ENCODE measurements around the gene GABBR2. TPM values are rescaled to one million over a fixed set of nuclear protein-coding genes. Genes with fewer than 3 reads are reported as not detected.

GABBR2 gene
- total RNA-seq, 3 donors from 2014 or later: not detected

GRCh38 chr9:98315551-98316060 is 393.1 kb downstream of the GABBR2 start:
- no peaks in the 10 kb centered on the region for H3K9me3 ChIP-seq
- no peaks in the 10 kb centered on the region for H3K4me1 ChIP-seq
- no peak overlapping the region for H3K27ac ChIP-seq
- intact Hi-C loops (cut with DNase I; ENCODE audit: low total_unique reads): no loop called here
- H3K4me3 ChIP-seq: no peak overlapping the region
- H3K27me3 ChIP-seq: no peaks in the 10 kb centered on the region
- DNase-seq (ENCODE audit: low spot score in 2 of 2): peak; percentile 31 to 79
- TF ChIP-seq CTCF (IDR thresholded peaks at IDR 0.05): peak; percentile 35 to 81 (median 78)
- TF ChIP-seq POLR2A (IDR thresholded peaks at IDR 0.05): no peak
- H3K36me3 ChIP-seq: no peaks in the 10 kb centered on the region

GRCh38 chr9:98315067-98315453 is 393.7 kb downstream of the GABBR2 start:
- H3K4me1 ChIP-seq: no peaks in the 10 kb centered on the region
- H3K9me3 ChIP-seq: no peaks in the 10 kb centered on the region
- no peaks in the 10 kb centered on the region for H3K27me3 ChIP-seq
- DNase-seq (ENCODE audit: low spot score in 2 of 2): no peak
- H3K27ac ChIP-seq: no peak overlapping the region
- no peak for TF ChIP-seq CTCF (IDR thresholded peaks at IDR 0.05)
- no peak for TF ChIP-seq POLR2A (IDR thresholded peaks at IDR 0.05)
- no peak for TF ChIP-seq POLR2AphosphoS5 (IDR thresholded peaks at IDR 0.05)
- H3K4me3 ChIP-seq: no peak overlapping the region
- intact Hi-C loops (cut with DNase I; ENCODE audit: low total_unique reads): no loop called here
- H3K36me3 ChIP-seq: no peaks in the 10 kb centered on the region

GRCh38 chr9:98314381-98315066 is 394.2 kb downstream of the GABBR2 start:
- TF ChIP-seq POLR2A (IDR thresholded peaks at IDR 0.05) (no peak), POLR2AphosphoS5 (IDR thresholded peaks at IDR 0.05) (no peak), CTCF (IDR thresholded peaks at IDR 0.05) (no peak)
- DNase-seq (ENCODE audit: low spot score in 2 of 2): no peak
- H3K36me3 ChIP-seq: no peaks in the 10 kb centered on the region
- no peaks in the 10 kb centered on the region for H3K27me3 ChIP-seq
- no peak overlapping the region for H3K27ac ChIP-seq
- no peaks in the 10 kb centered on the region for H3K9me3 ChIP-seq
- no peaks in the 10 kb centered on the region for H3K4me1 ChIP-seq
- H3K4me3 ChIP-seq: no peak overlapping the region
- intact Hi-C loops (cut with DNase I; ENCODE audit: low total_unique reads): no loop called here

- no peaks in the 10 kb centered on the region for H3K27me3 ChIP-seq
- H3K27ac ChIP-seq: no peak overlapping the region
- intact Hi-C loops (cut with DNase I; ENCODE audit: low total_unique reads): no loop called here
- no peaks in the 10 kb centered on the region for H3K4me1 ChIP-seq
- TF ChIP-seq POLR2AphosphoS5 (IDR thresholded peaks at IDR 0.05): no peak
- no peak for TF ChIP-seq POLR2A (IDR thresholded peaks at IDR 0.05)
- no peak for TF ChIP-seq CTCF (IDR thresholded peaks at IDR 0.05)
- H3K4me3 ChIP-seq: no peak overlapping the region
- no peaks in the 10 kb centered on the region for H3K36me3 ChIP-seq
- H3K9me3 ChIP-seq: no peaks in the 10 kb centered on the region
- no peak for DNase-seq (ENCODE audit: low spot score in 2 of 2)
These were observed 396.4 kb downstream of the GABBR2 start for GRCh38 chr9:98312365-98312764.

- Histone ChIP-seq H3K4me1 (no peaks in the 10 kb centered on the region), H3K9me3 (no peaks in the 10 kb centered on the region), H3K27me3 (no peaks in the 10 kb centered on the region), H3K36me3 (no peaks in the 10 kb centered on the region), H3K4me3 (no peak overlapping the region), H3K27ac (no peak overlapping the region)
- intact Hi-C loops (cut with DNase I; ENCODE audit: low total_unique reads): no loop called here
- no peak for DNase-seq (ENCODE audit: low spot score in 2 of 2)
- TF ChIP-seq CTCF (IDR thresholded peaks at IDR 0.05) (no peak), POLR2A (IDR thresholded peaks at IDR 0.05) (no peak), POLR2AphosphoS5 (IDR thresholded peaks at IDR 0.05) (no peak)
These were observed 397.2 kb downstream of the GABBR2 start for GRCh38 chr9:98311541-98311940.

Data from breast epithelium (tissue), 4 donors.